Diencephalon (tissue), 1 donor: ENCODE measurements around the gene BTBD8. TPM values are rescaled to one million over a fixed set of nuclear protein-coding genes. Genes with fewer than 3 reads are reported as not detected.

Experiments used
- total RNA-seq: library from RNA; depleted of rRNA; stranded (reverse); fragments of >200 nt; gene quantifications from one replicate; pipeline ENCODE4 v1.2.3, GENCODE V29; 2014

Gene BTBD8
- 93.0 TPM for total RNA-seq

GRCh38 chr1:92080128-92080985, at the start of gene BTBD8:
BTBD8 (plus strand) TSS chr1:92080345; CDS start chr1:92080572, 227 bp downstream.

GRCh38 chr1:92075311-92075710, 4.8 kb upstream of the BTBD8 start, which contains the start of gene SETSIP:
SETSIP (minus strand) TSS chr1:92075411; CDS start chr1:92075411, 0 bp downstream.

GRCh38 chr1:92217721-92218120, 137.6 kb downstream of the BTBD8 start, which contains the start of gene C1orf146:
C1orf146 (plus strand) TSS chr1:92217915; CDS start chr1:92231421, 13,506 bp downstream.

Other genes starting within 250 kb of the BTBD8 start
- gene TGFBR3, start 194.2 kb upstream of the BTBD8 start, total RNA-seq, result 4.8 TPM
- gene BRDT, start 130.9 kb upstream of the BTBD8 start, total RNA-seq, result not detected
- gene EPHX4, start 50.4 kb upstream of the BTBD8 start, total RNA-seq, result 2.1 TPM
- not detected for gene SETSIP, start 4.9 kb upstream of the BTBD8 start, total RNA-seq
- not detected for gene C1orf146, start 137.6 kb downstream of the BTBD8 start, total RNA-seq
- 30.2 TPM for gene GLMN, start 218.6 kb downstream of the BTBD8 start, total RNA-seq
- gene RPAP2, start 218.7 kb downstream of the BTBD8 start, total RNA-seq, result 24.0 TPM